Vagina (tissue), 2 donors: Measurements from ENCODE around the gene PPFIBP1.

Source experiments
- CTCF ChIP-seq, 3 experiments: fragments of 450-650 bp in 2 of 3; fragments of 200-600 bp in 1 of 3; sonication (generic) in 1 of 3; IDR thresholded peaks; one replicate each; pipeline ENCODE4 v1.5.1; 2017 to 2019; ENCODE audit warnings: antibody characterized with exemption in 3 of 3, mild to moderate bottlenecking in 2 of 3, moderate library complexity in 2 of 3
- POLR2A ChIP-seq, 2 donors: fragments of 450-650 bp; IDR thresholded peaks; one replicate each; pipeline ENCODE4 v1.6.1; 2017; ENCODE audit warnings: antibody characterized with exemption in 2 of 2, mild to moderate bottlenecking in 2 of 2, moderate library complexity in 2 of 2

DNA sequence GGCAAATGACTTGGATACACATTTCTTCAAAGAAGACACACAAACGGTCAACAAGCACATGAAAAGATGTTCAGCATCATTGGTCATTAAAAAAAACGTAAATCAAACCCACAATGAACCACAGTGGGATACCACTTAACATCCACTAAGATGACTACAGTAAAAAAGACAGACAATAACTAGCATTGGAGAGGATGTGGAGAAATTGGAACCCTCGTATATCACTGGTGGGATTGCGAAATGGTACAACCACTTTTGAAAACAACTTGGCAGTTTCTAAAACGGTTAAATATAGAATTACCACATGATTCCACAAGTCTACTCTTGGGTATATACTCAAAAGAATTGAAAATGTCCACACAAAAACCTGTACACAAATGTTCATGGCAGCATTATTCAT is 25.2 kb upstream of the PPFIBP1 start:
- TF ChIP-seq CTCF (IDR thresholded peaks at IDR 0.05), result no peak
- no peak for TF ChIP-seq POLR2A (IDR thresholded peaks at IDR 0.05)
